CD4-positive, alpha-beta T cell treated with Interleukin-4 for 1 hour (primary cell): ENCODE results near the gene ZNFX1.
"Not testable (repeated sequence)": the region's sequence is repeated elsewhere in the genome, so short reads cannot be mapped to it uniquely, and the experiment has no call there.

Experiments
- DNase-seq, 2 donors: peaks; one replicate each; pipeline ENCODE4 v3.0.0-alpha.2; 2020 to 2022

ZNFX1 gene

GRCh38 chr20:49278036-49278817 lies at the start of gene ZNFX1:
TSS of gene ZNFX1 (minus strand) at chr20:49278057. CDS start at chr20:49275839, 2,218 bp downstream.
- peak; percentile 99 for DNase-seq

GRCh38 chr20:49326026-49326425 lies 48.2 kb upstream of the ZNFX1 start:
- no peak for DNase-seq

GRCh38 chr20:49324306-49324705 lies 46.4 kb upstream of the ZNFX1 start:
- no peak for DNase-seq

- DNase-seq = peak; percentile 43 to 63
Measured at GRCh38 chr20:49323622-49324238, 45.9 kb upstream of the ZNFX1 start.

- DNase-seq = no peak
Measured at GRCh38 chr20:49320460-49320859, 42.6 kb upstream of the ZNFX1 start.

GRCh38 chr20:49319208-49319809 lies 41.5 kb upstream of the ZNFX1 start:
- DNase-seq = no peak

- peak; percentile 20 to 23 for DNase-seq
Measured at GRCh38 chr20:49318430-49319207, 40.8 kb upstream of the ZNFX1 start.

GRCh38 chr20:49318091-49318429 lies 40.2 kb upstream of the ZNFX1 start:
- no peak for DNase-seq

- no peak for DNase-seq
Measured at GRCh38 chr20:49316704-49317103, 38.8 kb upstream of the ZNFX1 start.

- no peak for DNase-seq
Measured at GRCh38 chr20:49315580-49315979, 37.7 kb upstream of the ZNFX1 start.

GRCh38 chr20:49314052-49314451 lies 36.2 kb upstream of the ZNFX1 start:
- DNase-seq = not testable (repeated sequence)

GRCh38 chr20:49313283-49313682 lies 35.4 kb upstream of the ZNFX1 start:
- no peak for DNase-seq

GRCh38 chr20:49312661-49313060 lies 34.8 kb upstream of the ZNFX1 start:
- DNase-seq = no peak

GRCh38 chr20:49310705-49311104 lies 32.8 kb upstream of the ZNFX1 start:
- DNase-seq = no peak

- no peak for DNase-seq
Measured at GRCh38 chr20:49308875-49309274, 31.0 kb upstream of the ZNFX1 start.

- DNase-seq = no peak
Measured at GRCh38 chr20:49306903-49307620, 29.2 kb upstream of the ZNFX1 start.

GRCh38 chr20:49303065-49303552 lies 25.3 kb upstream of the ZNFX1 start:
- DNase-seq = no peak

GRCh38 chr20:49297605-49298530 lies 20.0 kb upstream of the ZNFX1 start:
- peak in 1 of 2 donors; percentile 36 for DNase-seq

- not testable (repeated sequence) for DNase-seq
Measured at GRCh38 chr20:49294002-49294654, 16.3 kb upstream of the ZNFX1 start.

GRCh38 chr20:49293122-49293521 lies 15.3 kb upstream of the ZNFX1 start:
- no peak for DNase-seq

- no peak for DNase-seq
Measured at GRCh38 chr20:49292010-49292409, 14.2 kb upstream of the ZNFX1 start.
